ENCODE results near the gene APP.

Gene APP

GRCh38 chr21:25977068-25977611, 193.4 kb downstream of the APP start:
- H3K4me1 ChIP-seq (ENCODE audit: low read depth, poor library complexity, severe bottlenecking), result no peaks in the 10 kb centered on the region
- no peaks in the 10 kb centered on the region for H3K79me2 ChIP-seq (ENCODE audit: insufficient read depth, low read depth)
- no peak overlapping the region for H3K9ac ChIP-seq
- peaks cover under 1% of the 10 kb centered on the region; the same call in 1 of the 2 replicates for H3K36me3 ChIP-seq (ENCODE audit: insufficient read depth)
- no peak overlapping the region for H3K4me2 ChIP-seq
- no peak overlapping the region for H3K27ac ChIP-seq
- no peaks in the 10 kb centered on the region for H4K20me1 ChIP-seq (ENCODE audit: insufficient read depth)
- TF ChIP-seq CTCF (conservative IDR thresholded peaks at IDR 0.05; ENCODE audit: low read depth, low read length), result no peak
- H2AFZ ChIP-seq (ENCODE audit: low read depth), result no peak overlapping the region
- no peaks in the 10 kb centered on the region for H3K27me3 ChIP-seq (ENCODE audit: insufficient read depth, low read depth)
- no peak overlapping the region for H3K4me3 ChIP-seq (IDR thresholded peaks at IDR 0.05; ENCODE audit: insufficient read depth, low read depth, low read length)

- Histone ChIP-seq H3K27me3 (ENCODE audit: insufficient read depth, low read depth) (no peaks in the 10 kb centered on the region), H3K9ac (no peak overlapping the region), H2AFZ (ENCODE audit: low read depth) (no peak overlapping the region), H4K20me1 (ENCODE audit: insufficient read depth) (no peaks in the 10 kb centered on the region), H3K79me2 (ENCODE audit: insufficient read depth, low read depth) (no peaks in the 10 kb centered on the region), H3K36me3 (ENCODE audit: insufficient read depth) (peaks cover 2% of the 10 kb centered on the region; the same call in 1 of the 2 replicates), H3K4me3 (IDR thresholded peaks at IDR 0.05; ENCODE audit: insufficient read depth, low read depth, low read length) (no peak overlapping the region), H3K4me2 (no peak overlapping the region), H3K27ac (no peak overlapping the region), H3K4me1 (ENCODE audit: low read depth, poor library complexity, severe bottlenecking) (no peaks in the 10 kb centered on the region)
- no peak for TF ChIP-seq CTCF (conservative IDR thresholded peaks at IDR 0.05; ENCODE audit: low read depth, low read length)
Observed at GRCh38 chr21:25974964-25975363, 195.6 kb downstream of the APP start.

- H3K9ac ChIP-seq, result no peak overlapping the region
- no peak overlapping the region for H3K27ac ChIP-seq
Observed at GRCh38 chr21:25970254-25970930, 200.2 kb downstream of the APP start.

GRCh38 chr21:25967901-25968438, 202.6 kb downstream of the APP start:
- Histone ChIP-seq H2AFZ (ENCODE audit: low read depth) (no peak overlapping the region), H3K27ac (no peak overlapping the region), H3K4me3 (IDR thresholded peaks at IDR 0.05; ENCODE audit: insufficient read depth, low read depth, low read length) (no peak overlapping the region), H3K27me3 (ENCODE audit: insufficient read depth, low read depth) (no peaks in the 10 kb centered on the region), H3K79me2 (ENCODE audit: insufficient read depth, low read depth) (no peaks in the 10 kb centered on the region), H3K36me3 (ENCODE audit: insufficient read depth) (peaks cover 2% of the 10 kb centered on the region; the same call in 1 of the 2 replicates), H4K20me1 (ENCODE audit: insufficient read depth) (no peaks in the 10 kb centered on the region), H3K4me2 (no peak overlapping the region), H3K4me1 (ENCODE audit: low read depth, poor library complexity, severe bottlenecking) (no peaks in the 10 kb centered on the region), H3K9ac (no peak overlapping the region)
- no peak for TF ChIP-seq CTCF (conservative IDR thresholded peaks at IDR 0.05; ENCODE audit: low read depth, low read length)

More at GRCh38 chr21:25970254-25970930, 200.2 kb downstream of the APP start:
- H3K4me1 ChIP-seq (ENCODE audit: low read depth, poor library complexity, severe bottlenecking), result no peaks in the 10 kb centered on the region
- TF ChIP-seq CTCF (conservative IDR thresholded peaks at IDR 0.05; ENCODE audit: low read depth, low read length), result no peak
- no peaks in the 10 kb centered on the region for H3K79me2 ChIP-seq (ENCODE audit: insufficient read depth, low read depth)
- no peak overlapping the region for H3K4me2 ChIP-seq
- no peaks in the 10 kb centered on the region for H3K27me3 ChIP-seq (ENCODE audit: insufficient read depth, low read depth)
- H4K20me1 ChIP-seq (ENCODE audit: insufficient read depth), result no peaks in the 10 kb centered on the region
- peaks cover 2% of the 10 kb centered on the region; the same call in 1 of the 2 replicates for H3K36me3 ChIP-seq (ENCODE audit: insufficient read depth)
- no peak overlapping the region for H2AFZ ChIP-seq (ENCODE audit: low read depth)
- H3K4me3 ChIP-seq (IDR thresholded peaks at IDR 0.05; ENCODE audit: insufficient read depth, low read depth, low read length), result no peak overlapping the region
